ENCODE results near the gene NTSR1. TPM values are rescaled to one million over a fixed set of nuclear protein-coding genes. Genes with fewer than 3 reads are reported as not detected.
"Not testable (repeated sequence)": the region's sequence is repeated elsewhere in the genome, so short reads cannot be mapped to it uniquely, and the experiment has no call there.

NTSR1 gene
- total and polyA plus RNA-seq, 2 donors = 0.09 to 0.14 TPM

DNA sequence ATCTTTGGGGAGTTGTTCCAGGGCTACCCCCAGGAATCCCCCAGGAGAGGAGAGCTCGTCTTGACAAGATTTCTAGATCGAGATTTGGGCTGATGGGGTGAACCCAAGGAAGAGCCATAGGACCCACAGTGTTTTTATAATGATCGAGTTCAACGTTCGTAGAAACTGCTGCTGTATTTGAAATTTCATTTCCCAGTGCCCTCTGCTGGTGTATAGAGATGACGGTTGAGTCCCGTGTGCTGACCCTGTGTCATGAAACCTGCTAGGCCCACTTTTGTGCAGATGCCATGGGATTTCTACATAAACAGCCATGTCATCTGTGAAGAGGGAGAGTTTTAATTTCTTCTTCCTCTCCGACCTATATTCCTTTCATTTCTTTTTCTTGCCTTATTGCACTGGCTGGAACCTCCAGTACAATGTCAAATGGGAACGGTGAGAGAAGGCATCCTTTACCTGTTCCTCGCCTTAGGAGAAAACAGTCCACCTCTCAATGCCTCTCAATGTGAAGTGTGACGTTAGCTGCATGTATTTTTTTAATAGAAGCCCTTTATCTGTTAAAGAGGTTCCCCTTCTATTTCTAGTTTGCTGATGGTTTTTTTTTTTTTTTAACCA, 28.6 kb upstream of the NTSR1 start:
- no peak overlapping the region for H3K4me3 ChIP-seq (ENCODE audit: low read length in 2 of 2)
- peaks cover 0 to 7% of the 10 kb centered on the region in 2 donors for H3K9me3 ChIP-seq (ENCODE audit: control insufficient read depth in 2 of 2, insufficient read depth in 1 of 2, low read length in 1 of 2)
- DNase-seq (ENCODE audit: low read depth in 6 of 9, low spot score in 9 of 9) = no peak
- H3K27ac ChIP-seq (ENCODE audit: low read depth in 1 of 2, low read length in 1 of 2) = no peak overlapping the region
- 97% methylated on average over 11 of the region's 11 CpGs for WGBS
- H3K4me1 ChIP-seq (ENCODE audit: control insufficient read depth in 2 of 2, insufficient read depth in 2 of 2, low read length in 2 of 2) = no peaks in the 10 kb centered on the region
- H3K36me3 ChIP-seq (ENCODE audit: control insufficient read depth in 2 of 2, insufficient read depth in 2 of 2, low read length in 1 of 2) = no peaks in the 10 kb centered on the region
- peaks cover 0 to 2% of the 10 kb centered on the region in 2 donors for H3K27me3 ChIP-seq (ENCODE audit: control insufficient read depth in 2 of 2, insufficient read depth in 1 of 2, low read length in 1 of 2)

DNA sequence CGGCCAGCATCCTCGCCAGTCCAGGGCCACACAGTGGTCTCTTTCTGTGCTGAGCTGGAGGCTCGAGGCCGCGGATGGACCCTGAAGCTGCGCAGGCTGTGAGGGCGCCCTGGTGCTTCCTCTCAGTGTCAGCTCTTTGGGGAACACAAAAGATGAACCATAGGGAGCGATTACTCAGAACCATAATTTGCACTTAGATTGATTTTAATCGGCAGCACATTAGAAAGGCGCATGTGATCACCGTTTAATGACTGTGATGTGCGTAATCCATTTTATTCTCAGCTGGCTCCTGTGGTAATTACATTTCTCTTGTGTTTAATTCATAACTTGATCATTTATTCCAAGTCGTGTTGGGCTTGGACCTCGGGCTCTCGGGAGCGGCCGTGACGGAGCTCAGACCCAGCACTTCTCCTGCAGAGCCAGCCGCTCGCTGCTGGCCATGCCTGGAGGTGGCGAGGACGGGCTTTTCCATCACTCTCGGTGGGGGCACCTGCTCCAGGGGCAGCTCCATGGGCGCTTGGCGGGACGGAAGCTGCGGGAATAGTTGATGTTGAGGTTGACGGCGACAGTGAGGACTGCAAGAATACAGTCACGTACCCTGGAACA, 25.6 kb upstream of the NTSR1 start:
- peaks cover 0 to 7% of the 10 kb centered on the region in 2 donors for H3K9me3 ChIP-seq (ENCODE audit: control insufficient read depth in 2 of 2, insufficient read depth in 1 of 2, low read length in 1 of 2)
- no peaks in the 10 kb centered on the region for H3K36me3 ChIP-seq (ENCODE audit: control insufficient read depth in 2 of 2, insufficient read depth in 2 of 2, low read length in 1 of 2)
- DNase-seq (ENCODE audit: low read depth in 6 of 9, low spot score in 9 of 9) = no peak
- no peak overlapping the region for H3K4me3 ChIP-seq (ENCODE audit: low read length in 2 of 2)
- 95% methylated on average over 30 of the region's 30 CpGs for WGBS
- H3K27ac ChIP-seq (ENCODE audit: low read depth in 1 of 2, low read length in 1 of 2) = no peak overlapping the region
- H3K4me1 ChIP-seq (ENCODE audit: control insufficient read depth in 2 of 2, insufficient read depth in 2 of 2, low read length in 2 of 2) = peaks cover 0 to 12% of the 10 kb centered on the region in 2 donors
- peaks cover 0 to 15% of the 10 kb centered on the region in 2 donors for H3K27me3 ChIP-seq (ENCODE audit: control insufficient read depth in 2 of 2, insufficient read depth in 1 of 2, low read length in 1 of 2)

DNA sequence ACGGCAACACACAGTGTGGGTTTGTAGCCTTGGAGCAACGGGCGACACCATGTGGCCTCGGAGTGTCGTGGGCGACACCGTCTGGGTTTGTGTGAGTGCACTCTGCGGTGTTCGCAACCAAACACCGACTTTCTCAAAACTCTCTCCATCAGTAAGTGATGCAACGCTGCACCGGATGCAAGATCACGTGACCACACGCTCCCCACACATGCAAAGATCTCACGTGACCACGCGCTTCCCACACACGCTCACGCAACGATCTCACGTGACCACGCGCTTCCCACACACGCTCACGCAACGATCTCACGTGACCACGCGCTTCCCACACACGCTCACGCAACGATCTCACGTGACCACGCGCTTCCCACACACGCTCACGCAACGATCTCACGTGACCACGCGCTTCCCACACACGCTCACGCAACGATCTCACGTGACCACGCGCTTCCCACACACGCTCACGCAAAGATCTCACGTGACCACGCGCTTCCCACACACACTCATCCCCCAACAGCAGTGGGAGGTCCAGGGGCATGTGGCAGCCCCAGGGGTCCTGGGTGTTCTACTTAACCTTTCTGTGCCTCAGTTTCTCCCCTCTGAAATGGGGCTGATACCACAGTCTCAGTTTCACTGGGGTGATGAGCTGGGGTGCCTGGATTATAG, 24.8 kb upstream of the NTSR1 start:
- not testable (repeated sequence) for DNase-seq (ENCODE audit: low read depth in 6 of 9, low spot score in 9 of 9); H3K27ac ChIP-seq (ENCODE audit: low read depth in 1 of 2, low read length in 1 of 2); H3K36me3 ChIP-seq (ENCODE audit: control insufficient read depth in 2 of 2, insufficient read depth in 2 of 2, low read length in 1 of 2); H3K4me3 ChIP-seq (ENCODE audit: low read length in 2 of 2); H3K9me3 ChIP-seq (ENCODE audit: control insufficient read depth in 2 of 2, insufficient read depth in 1 of 2, low read length in 1 of 2)
- H3K4me1 ChIP-seq (ENCODE audit: control insufficient read depth in 2 of 2, insufficient read depth in 2 of 2, low read length in 2 of 2) = peaks cover 0 to 12% of the 10 kb centered on the region in 2 donors
- peaks cover 0 to 15% of the 10 kb centered on the region in 2 donors for H3K27me3 ChIP-seq (ENCODE audit: control insufficient read depth in 2 of 2, insufficient read depth in 1 of 2, low read length in 1 of 2)
- WGBS = 95% methylated on average over 41 of the region's 52 CpGs

DNA sequence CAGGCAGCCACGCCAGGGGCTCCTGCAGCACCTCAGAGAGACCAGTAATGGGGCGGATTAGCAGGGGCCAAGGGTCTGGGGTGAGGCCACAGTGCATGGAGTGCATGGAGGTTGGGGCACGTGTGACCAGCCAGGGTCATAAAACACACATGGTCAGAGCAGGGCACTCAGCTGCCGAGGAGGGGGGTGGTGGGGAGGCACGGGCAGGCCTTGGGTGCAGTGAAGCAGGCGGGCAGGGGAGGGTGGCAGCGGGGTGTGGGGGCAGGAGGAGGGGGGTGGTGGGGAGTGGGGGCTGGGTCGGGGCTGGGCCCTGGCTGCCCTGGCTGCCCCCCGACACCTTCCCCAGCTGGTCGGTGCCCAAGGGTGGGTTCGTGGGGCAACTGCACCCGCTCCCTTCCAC, 23.7 kb upstream of the NTSR1 start:
- 84% methylated on average over 12 of the region's 12 CpGs for WGBS
- H3K36me3 ChIP-seq (ENCODE audit: control insufficient read depth in 2 of 2, insufficient read depth in 2 of 2, low read length in 1 of 2) = no peaks in the 10 kb centered on the region
- peaks cover 0 to 4% of the 10 kb centered on the region in 2 donors for H3K9me3 ChIP-seq (ENCODE audit: control insufficient read depth in 2 of 2, insufficient read depth in 1 of 2, low read length in 1 of 2)
- H3K27me3 ChIP-seq (ENCODE audit: control insufficient read depth in 2 of 2, insufficient read depth in 1 of 2, low read length in 1 of 2) = peaks cover 0 to 15% of the 10 kb centered on the region in 2 donors
- H3K4me3 ChIP-seq (ENCODE audit: low read length in 2 of 2) = no peak overlapping the region
- peaks cover 0 to 12% of the 10 kb centered on the region in 2 donors for H3K4me1 ChIP-seq (ENCODE audit: control insufficient read depth in 2 of 2, insufficient read depth in 2 of 2, low read length in 2 of 2)
- no peak for DNase-seq (ENCODE audit: low read depth in 6 of 9, low spot score in 9 of 9)
- H3K27ac ChIP-seq (ENCODE audit: low read depth in 1 of 2, low read length in 1 of 2) = no peak overlapping the region

DNA sequence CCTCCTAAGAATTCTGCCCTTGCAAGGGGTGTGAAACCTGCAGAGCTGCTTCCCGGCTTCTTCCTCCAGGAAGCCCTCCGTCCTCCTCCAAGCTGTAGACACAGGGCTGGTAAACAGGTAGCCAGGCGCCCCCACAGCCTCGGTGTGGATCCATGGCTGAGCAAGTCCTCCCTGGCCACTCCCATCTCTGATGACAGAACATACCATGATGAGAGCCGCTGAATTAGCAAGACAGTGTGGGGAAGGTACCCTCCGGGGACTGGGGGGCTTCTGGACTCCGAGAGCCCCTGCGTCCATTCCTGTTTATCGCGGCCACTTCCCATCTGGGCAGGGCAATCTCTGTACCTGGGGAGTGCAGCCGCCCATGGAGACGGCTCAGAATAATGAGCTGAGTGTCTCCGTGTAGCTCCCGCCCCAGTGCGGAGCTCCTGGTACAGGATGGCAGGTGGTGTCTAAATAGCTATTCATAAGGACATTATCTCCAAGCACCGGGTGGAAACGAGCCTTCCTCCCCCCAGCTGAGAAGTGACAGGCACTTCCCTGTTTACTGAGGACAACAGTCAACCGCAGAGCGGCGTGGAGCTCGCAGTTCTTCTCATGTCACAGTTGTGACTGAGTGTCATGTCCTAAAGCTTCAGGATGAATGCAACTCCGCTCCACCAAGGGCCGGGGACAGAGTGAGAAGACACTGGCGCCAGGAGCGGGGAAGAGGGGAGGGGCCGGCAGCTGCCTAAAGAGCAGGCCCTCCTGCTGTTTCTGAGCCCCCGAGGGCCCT, 22.7 kb upstream of the NTSR1 start:
- Histone ChIP-seq H3K27ac (ENCODE audit: low read depth in 1 of 2, low read length in 1 of 2) (no peak overlapping the region), H3K4me1 (ENCODE audit: control insufficient read depth in 2 of 2, insufficient read depth in 2 of 2, low read length in 2 of 2) (peaks cover 0 to 12% of the 10 kb centered on the region in 2 donors), H3K36me3 (ENCODE audit: control insufficient read depth in 2 of 2, insufficient read depth in 2 of 2, low read length in 1 of 2) (no peaks in the 10 kb centered on the region), H3K27me3 (ENCODE audit: control insufficient read depth in 2 of 2, insufficient read depth in 1 of 2, low read length in 1 of 2) (peaks cover 0 to 15% of the 10 kb centered on the region in 2 donors), H3K9me3 (ENCODE audit: control insufficient read depth in 2 of 2, insufficient read depth in 1 of 2, low read length in 1 of 2) (no peaks in the 10 kb centered on the region), H3K4me3 (ENCODE audit: low read length in 2 of 2) (no peak overlapping the region)
- DNase-seq (ENCODE audit: low read depth in 6 of 9, low spot score in 9 of 9) = peak in 3 of 9 donors; percentile 32 to 53 (median 37)
- 14% methylated on average over 27 of the region's 27 CpGs for WGBS

DNA sequence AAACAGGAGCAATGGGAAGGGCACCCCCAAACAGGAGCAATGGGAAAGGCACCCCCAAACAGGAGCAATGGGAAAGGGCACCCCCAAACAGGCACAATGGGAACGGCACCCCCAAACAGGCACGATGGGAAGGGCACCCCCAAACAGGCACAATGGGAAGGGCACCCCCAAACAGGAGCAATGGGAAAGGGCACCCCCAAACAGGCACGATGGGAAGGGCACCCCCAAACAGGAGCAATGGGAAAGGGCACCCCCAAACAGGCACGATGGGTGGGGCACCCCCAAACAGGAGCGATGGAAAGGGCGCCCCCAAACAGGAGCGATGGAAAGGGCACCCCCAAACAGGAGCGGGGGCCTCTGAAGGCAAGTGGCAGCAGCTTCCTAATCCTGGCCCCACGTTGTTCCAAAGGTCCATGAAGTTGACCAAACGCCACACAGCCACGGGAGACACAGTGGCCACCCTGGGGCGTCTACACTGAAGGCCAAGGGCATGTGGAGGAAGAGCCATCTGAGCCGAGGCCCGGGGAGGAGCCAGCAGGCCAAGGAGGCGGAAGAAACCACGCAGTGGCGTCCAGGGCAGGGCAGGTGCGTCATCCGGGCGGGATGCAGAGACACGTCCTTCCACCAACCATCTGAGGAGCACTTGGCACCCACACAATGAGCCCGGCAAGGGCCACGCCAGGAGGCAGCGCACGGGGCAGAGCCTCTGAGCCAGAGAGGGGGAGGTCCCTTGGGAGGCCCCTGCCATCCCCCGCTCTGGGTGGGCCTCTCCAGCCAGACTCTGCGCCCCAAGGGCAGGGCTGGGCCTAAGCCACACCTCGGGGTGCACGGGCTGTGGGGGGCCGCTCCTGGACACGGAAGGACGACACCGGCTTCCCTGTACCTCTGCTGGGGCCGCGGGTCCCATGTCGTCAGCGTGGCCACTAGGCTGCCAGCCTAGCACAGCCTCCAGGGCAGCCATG, 21.5 kb upstream of the NTSR1 start:
- no peak overlapping the region for H3K27ac ChIP-seq (ENCODE audit: low read depth in 1 of 2, low read length in 1 of 2)
- WGBS = 97% methylated on average over 37 of the region's 37 CpGs
- DNase-seq (ENCODE audit: low read depth in 6 of 9, low spot score in 9 of 9) = no peak

DNA sequence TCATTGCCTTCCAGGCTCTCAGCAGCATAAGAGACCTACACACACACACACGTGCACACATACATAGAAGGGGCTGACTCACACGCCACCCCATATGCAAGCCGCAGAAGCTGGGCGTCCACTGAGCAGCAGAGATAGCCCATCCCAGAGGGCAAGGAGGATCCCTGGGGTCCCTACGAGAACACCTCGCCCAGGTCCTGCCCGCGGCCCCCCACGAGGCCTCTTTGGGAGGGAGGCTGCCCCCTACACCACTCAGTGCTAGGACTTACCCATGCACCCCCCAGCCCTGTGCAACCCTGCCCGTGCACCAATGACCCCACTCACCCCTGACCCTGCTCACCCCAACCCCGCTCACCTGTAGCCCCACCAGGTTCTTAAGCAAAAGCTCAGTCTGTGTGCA, 20.6 kb upstream of the NTSR1 start:
- WGBS = 98% methylated on average over 11 of the region's 11 CpGs
- no peaks in the 10 kb centered on the region for H3K9me3 ChIP-seq (ENCODE audit: control insufficient read depth in 2 of 2, insufficient read depth in 1 of 2, low read length in 1 of 2)
- H3K36me3 ChIP-seq (ENCODE audit: control insufficient read depth in 2 of 2, insufficient read depth in 2 of 2, low read length in 1 of 2) = no peaks in the 10 kb centered on the region
- H3K4me1 ChIP-seq (ENCODE audit: control insufficient read depth in 2 of 2, insufficient read depth in 2 of 2, low read length in 2 of 2) = peaks cover 0 to 12% of the 10 kb centered on the region in 2 donors
- DNase-seq (ENCODE audit: low read depth in 6 of 9, low spot score in 9 of 9) = no peak
- H3K27me3 ChIP-seq (ENCODE audit: control insufficient read depth in 2 of 2, insufficient read depth in 1 of 2, low read length in 1 of 2) = peaks cover 0 to 16% of the 10 kb centered on the region in 2 donors
- H3K27ac ChIP-seq (ENCODE audit: low read depth in 1 of 2, low read length in 1 of 2) = no peak overlapping the region
- H3K4me3 ChIP-seq (ENCODE audit: low read length in 2 of 2) = no peak overlapping the region

More for the DNA sequence above, 21.5 kb upstream of the NTSR1 start:
- Histone ChIP-seq H3K27me3 (ENCODE audit: control insufficient read depth in 2 of 2, insufficient read depth in 1 of 2, low read length in 1 of 2) (peaks cover 0 to 16% of the 10 kb centered on the region in 2 donors), H3K4me3 (ENCODE audit: low read length in 2 of 2) (no peak overlapping the region), H3K4me1 (ENCODE audit: control insufficient read depth in 2 of 2, insufficient read depth in 2 of 2, low read length in 2 of 2) (peaks cover 0 to 12% of the 10 kb centered on the region in 2 donors), H3K36me3 (ENCODE audit: control insufficient read depth in 2 of 2, insufficient read depth in 2 of 2, low read length in 1 of 2) (no peaks in the 10 kb centered on the region), H3K9me3 (ENCODE audit: control insufficient read depth in 2 of 2, insufficient read depth in 1 of 2, low read length in 1 of 2) (no peaks in the 10 kb centered on the region)

DNA sequence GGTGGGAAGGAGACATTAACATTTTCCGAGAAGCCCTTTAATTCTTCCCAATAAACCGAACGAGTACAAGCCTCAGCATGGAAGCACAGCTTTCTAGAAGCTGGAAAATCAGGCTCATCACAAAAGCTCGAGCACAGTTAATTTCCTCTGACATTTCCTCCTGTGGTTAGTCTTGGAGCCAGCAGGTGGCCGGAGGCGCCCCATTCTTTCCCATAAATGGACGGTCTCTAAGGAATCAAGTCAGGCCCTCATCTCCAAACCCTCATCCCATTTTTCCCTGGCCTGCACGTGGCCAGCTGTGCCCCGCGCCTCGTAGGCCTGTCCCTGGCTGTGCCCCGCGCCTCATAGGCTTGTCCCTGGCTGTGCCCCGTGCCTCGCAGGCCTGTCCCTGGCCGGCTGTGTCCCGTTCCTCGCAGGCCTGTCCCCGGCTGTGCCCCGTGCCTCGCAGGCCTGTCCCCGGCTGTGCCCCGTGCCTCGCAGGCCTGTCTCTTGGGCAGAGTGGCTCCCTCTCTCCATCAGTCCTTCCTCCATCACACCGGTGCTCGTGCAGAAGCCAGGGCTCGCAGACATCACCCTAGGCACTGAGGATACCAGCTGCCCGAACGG, 19.7 kb upstream of the NTSR1 start:
- 81% methylated on average over 29 of the region's 29 CpGs for WGBS
- H3K36me3 ChIP-seq (ENCODE audit: control insufficient read depth in 2 of 2, insufficient read depth in 2 of 2, low read length in 1 of 2) = no peaks in the 10 kb centered on the region
- no peak overlapping the region for H3K27ac ChIP-seq (ENCODE audit: low read depth in 1 of 2, low read length in 1 of 2)
- no peaks in the 10 kb centered on the region for H3K9me3 ChIP-seq (ENCODE audit: control insufficient read depth in 2 of 2, insufficient read depth in 1 of 2, low read length in 1 of 2)
- no peak for DNase-seq (ENCODE audit: low read depth in 6 of 9, low spot score in 9 of 9)
- peaks cover 0 to 12% of the 10 kb centered on the region in 2 donors for H3K4me1 ChIP-seq (ENCODE audit: control insufficient read depth in 2 of 2, insufficient read depth in 2 of 2, low read length in 2 of 2)
- peaks cover 0 to 22% of the 10 kb centered on the region in 2 donors for H3K27me3 ChIP-seq (ENCODE audit: control insufficient read depth in 2 of 2, insufficient read depth in 1 of 2, low read length in 1 of 2)
- H3K4me3 ChIP-seq (ENCODE audit: low read length in 2 of 2) = no peak overlapping the region
